GM12873 (cell line): ENCODE measurements around the gene GFRA4.

ENCODE experiments used
- CTCF ChIP-seq: IDR thresholded peaks from 2 replicates; pipeline ENCODE4 v1.5.1; 2012; ENCODE audit warnings: low read depth, mild to moderate bottlenecking, moderate library complexity, low read length, control low read depth; ENCODE audit not compliant: insufficient read depth; ENCODE audit errors: missing control alignments

Gene GFRA4

GRCh38 chr20:3661814-3662665 is 1.2 kb downstream of the GFRA4 start:
- TF ChIP-seq CTCF: no peak

DNA sequence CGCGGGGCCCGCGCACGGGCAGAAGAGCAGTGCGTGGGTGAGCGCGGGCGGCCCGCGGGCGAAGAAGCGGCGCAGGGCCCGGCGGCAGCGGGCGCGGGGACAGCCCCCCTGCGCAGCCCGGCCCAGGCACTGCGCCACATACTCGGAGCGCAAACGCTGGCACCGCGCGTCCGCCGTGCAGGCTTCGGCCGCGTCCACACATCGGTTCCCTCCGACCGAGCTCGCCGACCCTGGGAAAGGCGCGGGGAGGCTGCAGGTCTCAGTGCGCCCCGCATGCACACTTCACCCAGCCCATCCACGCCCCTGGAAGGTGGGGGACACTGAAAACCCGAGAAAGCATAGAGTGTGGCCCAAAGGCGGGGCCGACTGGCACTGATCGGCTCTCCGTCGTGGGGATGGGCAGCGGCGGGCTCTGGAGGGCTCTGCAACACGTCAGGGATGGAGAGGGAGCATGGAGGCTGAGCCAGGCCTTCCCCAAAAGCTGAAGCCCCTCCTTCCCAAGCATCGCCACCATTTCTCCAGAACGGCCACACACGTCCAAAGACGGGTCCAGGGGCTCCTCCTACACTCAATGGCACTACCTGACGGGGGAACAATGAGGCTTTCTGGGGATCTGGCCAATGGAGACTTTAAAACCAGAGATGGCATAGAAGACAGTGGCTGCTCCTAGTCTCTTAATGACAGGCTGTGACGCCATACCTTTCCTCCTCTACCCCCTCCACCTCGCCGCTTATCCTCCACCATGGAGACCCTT is 2.0 kb downstream of the GFRA4 start:
- no peak for TF ChIP-seq CTCF

GRCh38 chr20:3660262-3661059 is 2.7 kb downstream of the GFRA4 start:
- no peak for TF ChIP-seq CTCF

DNA sequence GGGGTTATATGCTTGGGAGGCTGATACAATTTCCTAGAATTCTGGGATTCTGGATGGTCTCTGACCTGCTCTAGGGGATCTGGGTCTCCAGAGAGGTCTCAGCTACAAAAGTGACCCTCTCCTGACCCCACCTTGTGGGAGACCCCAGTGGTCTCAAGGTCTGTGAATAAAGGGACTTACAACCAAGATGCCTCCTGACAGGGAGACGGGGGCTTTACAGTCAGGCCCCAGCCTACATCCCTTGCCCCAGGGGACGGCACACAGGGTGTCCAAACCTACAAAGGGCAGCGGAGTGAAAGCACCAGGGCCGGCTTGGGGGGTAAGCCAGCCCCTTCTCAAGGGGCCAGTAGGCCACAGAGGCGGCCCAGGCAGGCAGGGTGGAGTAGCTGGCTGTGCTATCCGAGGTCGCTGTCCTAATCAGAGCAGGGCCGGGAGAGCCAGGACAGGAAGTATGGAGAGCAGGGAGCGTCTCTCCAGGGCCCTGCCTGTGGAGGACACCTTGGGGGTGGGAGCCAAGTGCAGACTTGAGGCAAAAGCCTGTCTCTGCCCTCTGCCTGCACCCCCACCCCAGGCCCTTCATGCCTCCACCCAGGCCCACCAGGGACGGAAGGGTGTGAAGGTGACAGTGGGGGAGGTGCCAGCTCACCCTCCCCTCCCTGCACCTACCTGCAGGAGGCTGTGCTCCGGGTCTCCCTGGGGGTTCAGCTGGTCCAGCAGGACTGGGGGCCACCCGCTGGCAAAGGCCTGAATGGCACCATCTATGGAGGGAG is 3.5 kb downstream of the GFRA4 start:
- TF ChIP-seq CTCF: no peak

DNA sequence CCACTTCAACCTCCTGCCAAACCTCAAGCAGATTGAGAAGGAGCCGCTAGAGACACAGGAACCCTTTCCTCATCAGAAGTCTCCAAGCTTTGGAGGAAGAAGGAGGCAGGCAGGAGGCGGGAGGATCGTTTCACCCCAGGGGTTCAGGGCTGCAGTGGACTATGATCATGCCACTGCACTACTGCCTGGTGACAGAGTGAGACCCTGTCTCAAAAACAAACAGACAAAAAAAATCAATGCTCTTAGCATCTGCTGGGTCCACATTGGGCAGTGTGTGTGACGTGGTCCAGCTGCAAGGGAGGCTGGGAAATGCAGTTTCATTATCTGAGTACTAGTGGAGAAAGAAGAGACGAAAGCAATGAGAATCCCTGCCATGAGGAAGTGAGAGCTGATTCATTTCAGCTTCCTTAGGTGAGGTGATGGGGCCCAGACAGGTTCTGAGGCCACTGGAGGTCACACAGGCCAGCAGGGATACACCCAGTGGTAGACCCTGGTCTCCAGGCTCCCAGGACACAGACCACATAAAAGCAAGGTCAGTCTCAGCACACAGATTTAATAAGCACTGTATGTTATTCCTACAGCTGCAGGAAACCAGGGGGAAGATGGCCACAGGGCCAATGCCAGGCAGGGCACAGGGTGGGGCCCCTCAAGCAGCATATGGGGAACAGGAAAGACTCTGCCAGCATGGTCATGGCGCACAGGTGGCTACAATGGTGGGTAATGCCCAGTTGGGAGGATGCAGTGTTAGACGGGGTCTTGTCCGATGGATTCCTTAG is 4.3 kb downstream of the GFRA4 start:
- no peak for TF ChIP-seq CTCF

DNA sequence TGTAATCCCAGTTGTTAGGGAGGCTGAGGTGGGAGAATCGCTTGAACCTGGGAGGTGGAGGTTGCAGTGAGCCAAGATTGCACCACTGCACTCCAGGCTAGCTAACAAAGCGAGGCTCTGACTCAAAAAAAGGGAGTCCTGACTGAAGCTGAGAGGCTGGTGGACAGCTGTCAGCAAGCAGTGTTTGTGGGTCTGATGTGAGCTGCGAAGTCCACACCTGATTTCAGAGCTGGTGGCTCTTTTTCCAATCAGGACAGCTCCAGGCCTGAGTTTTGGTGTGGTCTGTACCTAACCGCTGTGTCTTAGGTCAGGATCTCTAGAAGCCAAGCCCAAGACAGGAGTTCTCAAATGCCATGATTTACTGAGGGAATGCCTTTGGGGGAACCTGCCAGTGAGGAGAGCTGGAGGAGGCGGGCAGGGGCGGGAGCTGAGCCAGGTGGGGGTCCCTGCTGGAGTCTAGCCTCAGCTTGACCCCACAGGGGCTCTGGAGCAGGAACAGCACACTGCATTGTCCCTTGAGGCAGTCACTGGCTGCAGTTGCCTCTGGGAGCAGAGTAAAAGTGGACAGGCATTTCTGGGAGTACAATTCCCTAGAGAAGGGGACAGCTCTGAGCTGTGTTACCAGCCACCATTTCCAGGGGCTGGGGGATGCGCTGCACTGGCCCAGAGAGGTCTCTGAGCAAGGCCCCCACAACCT is 5.0 kb downstream of the GFRA4 start:
- TF ChIP-seq CTCF: no peak
